ENCODE measurements around the gene HOTAIR.
A peak's percentile ranks its signal among the peaks of the same experiment; 100 is the strongest.

Gene HOTAIR

DNA sequence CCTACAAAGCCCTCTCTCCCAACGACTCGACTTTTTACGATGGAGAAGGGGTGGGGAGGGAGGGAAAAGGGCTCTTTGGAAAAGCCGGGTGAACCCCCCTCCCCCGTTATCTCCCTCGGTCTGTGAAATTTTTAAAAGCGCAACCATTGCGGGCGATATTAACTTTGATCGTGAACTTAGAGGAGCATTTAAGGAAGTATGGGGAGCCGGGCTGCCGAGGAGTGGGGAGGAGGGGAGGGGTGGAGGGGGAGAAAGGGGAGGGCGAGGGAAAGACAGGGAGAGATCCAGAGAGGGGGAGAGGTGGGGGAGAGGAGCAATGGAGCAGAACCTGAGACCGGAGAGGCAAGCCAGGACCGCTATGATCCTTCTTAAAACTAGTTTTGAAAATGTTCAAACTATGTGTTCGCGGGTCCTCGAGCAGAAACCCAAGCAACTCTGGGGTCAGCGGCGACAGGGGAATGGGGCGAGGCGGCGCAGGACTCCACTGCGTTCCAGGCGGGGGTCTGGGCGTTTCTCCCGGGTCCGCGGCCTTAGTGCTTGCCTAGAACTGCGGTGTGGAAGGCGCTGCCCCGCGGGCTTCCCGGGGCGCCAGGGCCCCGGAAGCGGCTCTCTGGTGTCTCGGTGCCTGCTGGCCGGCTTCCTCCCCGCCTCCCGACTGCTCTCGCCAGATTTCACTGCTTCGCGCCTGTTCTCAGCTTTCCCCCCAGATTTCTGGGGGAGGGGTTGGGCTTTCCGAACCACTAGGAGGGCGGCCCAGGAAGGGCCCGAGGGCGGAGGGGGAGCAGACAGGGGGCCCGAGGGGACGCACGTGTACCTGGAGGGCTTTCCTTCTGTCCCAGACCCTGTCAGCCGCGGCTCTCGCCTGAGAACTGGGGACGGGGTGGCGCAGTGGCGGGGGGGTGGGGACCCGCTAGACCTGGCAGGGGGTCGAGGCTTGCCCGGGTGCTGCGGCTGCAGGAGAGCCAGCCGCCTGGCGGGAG lies at the start of gene HOTAIR:
Gene HOTAIR, minus strand, starts transcription at position 871 of the 980 bp plus-strand sequence.
- peak; percentile 81 for DNase-seq

DNA sequence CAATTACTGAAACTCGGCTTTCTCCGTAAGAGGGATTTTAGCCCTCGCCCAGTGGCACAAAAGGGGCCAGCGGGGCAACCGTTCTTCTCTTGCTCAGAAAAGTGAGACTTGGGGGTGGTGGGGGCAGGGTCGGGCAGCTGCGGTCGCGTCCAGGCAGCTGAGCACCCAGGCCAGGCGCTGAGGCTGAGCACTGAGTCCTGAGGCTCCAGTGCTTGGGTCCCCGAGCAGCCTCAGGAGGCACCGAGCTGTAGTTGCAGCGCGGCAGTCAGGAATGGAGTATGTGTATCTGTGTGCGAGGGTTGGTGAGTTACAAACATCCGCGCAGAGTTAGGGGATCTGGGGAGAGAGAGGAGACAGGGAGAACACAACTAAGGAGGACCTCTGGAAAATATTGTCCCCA lies 49.4 kb upstream of the HOTAIR start:
- peak; percentile 24 for DNase-seq

GRCh38 chr12:54022960-54023884 lies 48.5 kb upstream of the HOTAIR start:
- no peak for DNase-seq

DNA sequence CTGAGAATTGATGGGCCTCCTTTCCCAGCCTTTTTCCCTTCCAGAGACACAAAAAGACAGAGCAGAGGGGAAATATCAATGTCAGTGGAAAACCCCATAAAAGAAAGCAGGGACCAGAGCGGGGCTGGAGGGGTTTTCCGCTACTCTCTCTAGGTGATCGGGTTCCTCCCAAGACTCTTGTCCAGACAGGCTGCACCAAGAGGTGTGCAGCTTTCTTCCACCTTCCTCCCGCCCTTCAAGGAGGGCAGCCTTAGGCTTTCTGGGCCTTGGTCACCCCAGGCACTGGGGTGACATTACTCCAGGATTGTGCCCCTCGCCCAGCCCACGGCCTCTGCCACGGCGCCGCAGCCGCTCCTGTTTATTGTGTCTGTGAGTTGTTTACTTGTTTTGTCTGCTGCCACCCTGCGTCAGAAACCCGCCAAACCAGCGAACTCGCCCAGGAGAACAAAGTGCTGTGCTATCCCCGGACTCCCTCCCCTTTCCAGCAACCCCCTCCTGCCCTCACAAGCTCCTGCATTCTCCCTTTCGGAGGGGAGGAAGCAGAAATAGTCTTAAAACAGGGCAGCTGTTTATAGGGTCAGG lies 46.8 kb upstream of the HOTAIR start:
- no peak for DNase-seq

DNA sequence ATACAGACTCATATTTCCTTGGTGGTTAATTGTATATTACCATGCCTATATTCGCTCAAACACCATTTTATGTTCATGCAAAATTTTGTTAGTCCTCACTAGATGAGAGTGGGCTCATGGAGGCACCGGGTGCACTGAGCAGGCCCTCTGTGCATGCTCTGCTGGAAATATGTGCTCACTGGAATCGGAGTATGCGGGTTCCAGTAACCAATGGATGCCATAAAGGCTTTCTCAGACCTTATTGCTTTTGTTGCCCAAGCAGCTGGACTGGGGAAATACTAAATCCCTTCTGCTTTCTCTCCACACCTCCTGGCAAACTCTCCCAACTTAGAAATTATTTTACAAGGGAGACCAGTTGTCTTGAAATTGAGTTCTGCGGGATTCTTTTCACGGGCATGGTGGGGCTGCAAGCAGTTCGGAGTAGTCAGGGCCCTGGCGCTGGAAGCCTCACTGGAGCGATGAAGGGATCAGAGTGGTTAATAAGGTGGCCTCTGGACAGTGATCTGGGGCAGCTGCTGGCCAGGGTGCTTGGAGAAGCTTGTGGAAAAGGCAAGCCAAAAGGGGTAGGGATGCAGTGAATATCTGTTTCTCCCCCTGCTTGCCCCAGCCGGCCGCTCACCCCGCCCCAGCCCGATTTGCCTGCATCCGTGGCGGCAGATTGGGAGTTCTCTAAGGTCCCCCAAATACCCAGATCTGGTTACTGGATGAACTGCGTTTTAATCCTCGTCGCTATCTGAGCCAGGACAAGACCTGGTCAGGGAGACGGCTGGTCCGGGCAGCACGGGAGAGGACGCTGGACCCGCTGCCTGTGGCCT lies 46.0 kb upstream of the HOTAIR start:
- DNase-seq: no peak

DNA sequence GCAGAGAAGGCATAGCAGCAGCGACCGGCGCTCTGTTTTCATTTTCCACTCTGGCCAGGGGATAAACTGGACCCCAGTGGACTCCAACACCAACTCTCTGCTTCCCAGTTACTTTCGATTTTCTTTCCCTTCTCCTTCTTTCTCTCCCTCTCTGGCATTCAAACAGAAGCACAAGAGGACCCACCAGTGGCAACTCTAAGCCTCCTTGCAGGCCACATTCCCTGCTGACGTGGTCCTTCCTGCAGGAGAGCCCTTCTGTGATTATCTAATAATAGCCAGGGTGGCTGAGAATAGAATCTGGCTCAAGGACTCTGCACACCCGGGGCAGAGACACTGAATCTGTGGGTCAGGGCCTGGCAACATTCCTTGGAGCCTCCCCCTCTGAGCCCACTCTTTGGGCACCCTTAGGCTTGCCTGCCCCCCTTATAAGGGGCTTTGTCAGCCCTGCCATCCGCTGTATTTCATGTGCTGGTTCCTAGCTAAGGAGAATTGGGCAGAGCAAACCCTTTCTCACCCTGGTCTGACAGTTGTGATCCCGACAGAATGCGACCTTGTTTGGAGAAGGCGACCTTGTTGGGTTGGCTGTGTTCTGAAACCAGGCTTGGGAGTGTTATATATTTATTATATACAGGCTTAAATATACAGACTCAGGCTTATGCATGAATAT lies 45.3 kb upstream of the HOTAIR start:
- peak; percentile 60 for DNase-seq

DNA sequence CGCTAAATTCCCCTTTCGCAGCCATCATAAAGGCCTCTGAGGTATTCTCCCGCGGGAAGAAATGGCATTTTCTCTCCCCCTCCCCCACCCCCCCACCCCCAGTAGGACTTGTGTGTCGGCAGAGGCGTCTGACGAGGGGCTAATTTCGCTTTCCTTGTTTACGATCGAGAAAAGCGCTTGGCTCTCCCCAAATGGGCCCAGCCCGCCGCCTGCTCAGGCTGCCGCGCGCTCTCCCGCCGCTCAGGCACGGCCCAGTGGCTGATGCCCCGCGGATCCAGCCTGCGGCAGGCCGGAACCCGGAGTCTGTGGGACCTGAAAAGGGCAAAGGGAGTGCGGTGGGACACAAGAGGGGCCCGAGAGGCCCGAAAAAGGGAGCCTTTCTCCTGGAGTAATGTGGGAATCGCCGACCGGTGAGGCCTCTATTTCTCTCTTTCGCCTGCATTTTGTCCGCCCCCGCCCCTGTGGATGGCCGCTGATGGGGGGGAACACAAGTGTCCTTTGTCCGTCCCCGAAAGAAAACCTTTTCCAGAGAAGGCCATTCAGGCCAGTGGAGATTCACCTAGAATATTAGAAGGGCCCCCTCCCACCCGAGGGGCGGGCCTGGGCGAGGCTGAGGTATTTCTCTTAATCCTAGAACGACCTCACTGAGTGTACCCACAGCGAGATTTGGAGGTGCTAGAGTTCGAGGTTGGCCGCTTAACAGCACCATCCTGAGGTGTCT lies 44.5 kb upstream of the HOTAIR start:
- peak; percentile 55 for DNase-seq

GRCh38 chr12:54018468-54018984 lies 43.8 kb upstream of the HOTAIR start:
- peak; percentile 70 for DNase-seq

DNA sequence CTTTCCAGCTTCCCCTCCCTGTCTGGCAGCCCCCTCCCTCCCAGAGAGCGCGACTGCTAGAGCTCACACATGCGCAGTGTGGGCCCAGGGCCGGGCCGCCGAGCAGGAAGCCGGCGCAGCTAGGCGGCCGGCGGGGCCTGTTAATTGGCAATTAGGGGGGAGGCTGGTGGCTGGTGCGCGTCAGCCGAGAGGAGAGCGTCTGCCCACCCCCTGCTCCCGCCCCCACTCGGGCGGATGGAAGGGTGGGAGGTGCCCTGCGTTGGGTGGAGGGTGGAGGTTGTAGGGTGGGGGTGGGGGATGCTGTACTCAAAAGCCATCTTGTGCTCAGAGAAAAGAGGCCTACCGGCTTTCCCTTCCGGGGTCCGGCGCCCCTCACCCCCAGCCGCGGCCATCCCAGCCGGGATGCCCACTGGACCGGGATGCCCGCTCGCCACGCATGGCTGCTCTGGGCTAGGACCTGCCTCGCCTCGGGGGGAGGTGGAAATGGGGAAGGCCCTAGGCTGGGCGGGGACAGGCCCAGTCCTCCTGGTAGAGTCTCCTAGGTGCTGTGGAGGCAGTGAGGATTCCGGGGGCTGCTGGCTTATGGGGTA lies 43.2 kb upstream of the HOTAIR start:
- DNase-seq: peak; percentile 95

DNA sequence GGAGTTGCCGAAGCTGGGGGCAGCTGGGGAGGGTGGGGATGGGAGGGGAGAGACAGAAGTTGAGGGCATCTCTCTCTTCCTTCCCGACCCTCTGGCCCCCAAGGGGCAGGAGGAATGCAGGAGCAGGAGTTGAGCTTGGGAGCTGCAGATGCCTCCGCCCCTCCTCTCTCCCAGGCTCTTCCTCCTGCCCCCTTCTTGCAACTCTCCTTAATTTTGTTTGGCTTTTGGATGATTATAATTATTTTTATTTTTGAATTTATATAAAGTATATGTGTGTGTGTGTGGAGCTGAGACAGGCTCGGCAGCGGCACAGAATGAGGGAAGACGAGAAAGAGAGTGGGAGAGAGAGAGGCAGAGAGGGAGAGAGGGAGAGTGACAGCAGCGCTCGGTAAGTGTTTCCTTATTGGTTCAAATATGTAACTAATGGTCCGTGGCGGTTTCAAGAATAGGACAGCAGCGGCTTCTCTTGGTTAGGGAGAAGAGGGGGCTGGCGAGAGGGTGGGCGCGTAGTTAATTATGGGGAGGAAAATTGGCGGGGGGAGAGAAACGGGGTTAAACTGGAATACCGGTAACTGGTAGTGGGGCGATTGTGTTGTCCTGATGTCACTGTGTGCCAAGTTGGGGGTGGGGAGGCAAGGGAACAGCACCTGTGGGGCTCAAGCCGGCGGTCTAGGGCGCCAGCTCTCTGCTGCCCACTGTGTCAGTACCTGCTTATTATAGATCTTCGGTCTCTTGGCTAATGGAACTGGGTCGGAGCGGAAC lies 42.5 kb upstream of the HOTAIR start:
- peak; percentile 72 for DNase-seq

DNA sequence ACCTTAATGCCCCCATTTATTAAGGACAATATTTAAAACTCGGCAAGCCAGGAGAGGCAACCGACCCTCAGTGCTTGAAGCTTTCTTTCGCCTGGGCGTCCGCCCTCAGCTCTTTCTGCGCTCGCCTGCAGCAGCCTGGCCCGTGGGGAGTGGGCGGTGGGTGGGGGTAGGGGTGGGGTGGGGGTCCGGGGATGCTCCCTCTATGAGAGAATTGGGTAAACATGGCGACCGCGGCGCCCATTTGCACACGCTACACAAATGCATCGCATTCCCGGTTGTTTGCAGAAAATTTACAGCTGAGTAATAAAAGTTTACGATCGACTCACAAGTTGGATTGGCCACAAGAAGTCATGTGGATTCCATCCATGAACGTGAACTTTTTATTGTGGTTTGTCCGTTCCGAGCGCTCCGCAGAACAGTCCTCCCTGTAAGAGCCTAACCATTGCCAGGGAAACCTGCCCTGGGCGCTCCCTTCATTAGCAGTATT lies 41.8 kb upstream of the HOTAIR start:
- peak; percentile 82 for DNase-seq

DNA sequence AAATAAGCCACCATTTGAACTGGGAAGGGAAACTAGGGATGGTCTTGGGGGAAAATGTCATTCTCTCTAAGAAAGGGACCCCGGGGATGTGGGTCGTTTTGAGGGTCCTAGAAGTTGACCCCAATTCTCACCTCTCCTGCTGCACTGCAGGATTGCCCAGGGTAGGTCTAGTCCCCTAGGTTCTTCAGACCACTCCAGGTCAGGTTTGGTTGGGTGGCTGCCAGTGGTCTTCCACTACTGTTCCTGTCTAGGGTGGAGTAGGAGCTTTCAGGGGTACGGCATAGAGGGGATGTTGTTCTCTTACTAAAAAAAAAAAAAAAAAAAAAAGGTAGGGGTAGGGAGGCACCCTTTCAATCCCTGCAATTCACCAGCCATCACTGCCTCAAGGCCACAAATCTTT lies 41.3 kb upstream of the HOTAIR start:
- no peak for DNase-seq

GRCh38 chr12:54015018-54015931 lies 40.5 kb upstream of the HOTAIR start:
- no peak for DNase-seq

DNA sequence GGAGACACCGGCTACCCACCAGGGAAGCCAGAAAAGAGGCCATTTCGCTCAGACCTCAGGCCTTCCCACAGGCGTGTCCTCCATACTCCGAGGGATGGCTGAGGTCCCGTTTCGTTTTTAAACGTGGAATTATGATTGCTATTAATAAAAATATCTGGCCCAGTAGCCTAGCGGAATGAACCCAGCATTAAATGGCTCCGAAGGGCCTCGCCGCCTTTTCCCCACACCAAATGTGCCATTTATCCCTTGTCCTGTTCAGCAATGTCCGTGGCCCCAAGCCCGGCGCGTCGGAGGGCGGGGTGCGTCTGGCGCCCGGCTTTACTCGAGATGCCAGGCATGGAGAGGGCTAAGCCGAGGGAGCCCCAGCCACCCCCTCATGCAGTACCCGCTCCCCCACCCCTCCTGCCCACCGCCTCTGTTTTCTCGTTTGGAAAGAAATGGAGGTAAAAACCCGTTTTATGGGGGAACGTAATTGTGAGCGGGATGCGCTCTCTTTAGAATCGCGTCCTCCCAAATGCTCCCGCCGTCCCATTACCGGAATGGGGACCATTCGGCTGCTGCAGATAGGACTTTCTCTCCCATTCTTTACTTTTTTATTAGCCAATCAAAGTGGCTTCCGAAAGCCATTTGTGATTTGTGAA lies 39.7 kb upstream of the HOTAIR start:
- DNase-seq: no peak

DNA sequence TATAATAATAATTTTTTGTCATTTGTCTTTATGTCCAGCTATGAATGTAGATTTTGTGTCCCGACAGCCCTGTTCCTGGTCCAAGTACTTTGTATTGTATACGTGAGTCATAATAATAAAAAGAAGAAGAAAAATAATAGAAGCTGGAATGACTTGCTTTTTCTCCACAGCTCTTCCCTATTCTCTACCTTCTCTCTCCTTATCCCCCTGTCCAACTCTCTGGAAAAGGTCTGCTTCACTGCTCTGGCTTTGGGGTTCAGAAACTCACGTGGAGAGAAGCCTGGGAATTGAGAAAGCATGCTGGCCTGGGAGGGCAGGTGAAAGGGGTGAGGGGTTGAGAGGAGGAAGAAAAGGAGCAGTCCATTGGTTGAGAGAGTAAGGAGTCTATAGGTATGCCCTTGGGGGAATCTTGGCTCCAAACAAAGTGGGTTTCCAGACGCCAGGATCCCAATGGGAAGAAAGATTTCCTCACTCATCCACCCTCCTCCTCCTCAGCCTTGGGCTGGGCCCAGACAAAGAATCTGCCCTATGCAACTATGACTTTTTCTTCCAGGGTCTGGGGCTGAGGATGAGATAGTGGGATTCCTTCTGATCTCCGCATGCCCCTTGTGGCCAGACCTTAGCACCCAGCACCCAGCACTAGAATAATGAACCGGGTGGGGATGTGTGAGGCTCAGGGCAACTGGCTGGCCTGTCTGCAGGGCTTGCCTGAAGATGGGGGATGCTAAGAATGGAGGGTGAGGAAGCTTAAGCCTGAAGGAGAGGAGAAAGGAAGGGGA lies 38.1 kb upstream of the HOTAIR start:
- DNase-seq: no peak

DNA sequence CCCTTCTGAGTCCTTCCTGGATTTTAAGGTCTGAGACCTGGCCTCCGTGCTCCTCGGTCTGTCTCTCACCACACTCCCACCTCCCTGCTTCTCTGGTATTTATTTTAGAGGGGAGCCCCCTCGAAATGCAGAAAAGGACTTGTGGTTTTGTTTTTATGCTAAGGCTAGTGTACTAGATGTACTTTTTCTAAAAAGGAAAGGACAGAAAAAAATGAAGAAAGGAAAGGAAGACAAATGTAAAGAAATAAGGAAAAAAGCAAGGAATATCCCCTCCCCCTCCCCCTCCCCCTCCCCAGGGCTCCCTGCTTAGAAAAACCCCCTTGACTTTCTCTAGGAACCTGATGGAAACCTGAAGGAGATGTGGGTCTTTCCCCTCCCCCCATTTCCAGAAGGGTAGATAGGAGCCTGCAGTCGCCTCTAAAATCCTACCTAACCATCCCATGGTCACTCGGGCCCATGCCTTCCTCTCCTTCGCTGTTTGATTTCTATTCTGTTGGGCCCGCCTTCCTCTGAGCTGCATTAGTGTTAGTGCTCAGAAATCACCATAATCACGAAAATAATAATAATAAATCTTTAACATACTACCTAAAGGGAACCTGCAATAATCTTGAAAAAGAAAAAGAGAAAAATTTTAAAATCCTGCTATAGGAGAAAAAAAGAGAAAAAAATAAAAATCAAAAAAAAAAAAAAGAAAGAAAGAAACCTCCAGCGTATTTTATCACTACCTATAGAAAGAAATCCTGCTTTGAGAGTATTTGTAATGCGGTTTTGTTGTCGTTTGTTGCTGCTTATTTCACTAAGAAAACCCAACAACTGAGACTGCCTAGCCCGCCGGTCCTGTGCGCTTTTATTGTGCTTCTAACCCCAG lies 37.1 kb upstream of the HOTAIR start:
- no peak for DNase-seq

Data from femur (tissue), 1 donor.